Dermis blood vessel endothelial cell (primary cell): ENCODE data around the gene BICRAL. TPM values are rescaled to one million over a fixed set of nuclear protein-coding genes. Genes with fewer than 3 reads are reported as not detected.
"Not testable (repeated sequence)": the region's sequence is repeated elsewhere in the genome, so short reads cannot be mapped to it uniquely, and the experiment has no call there.

Experiments
- DNase-seq: peaks from one replicate; pipeline ENCODE4 v3.0.0; 2010
- total RNA-seq: library from RNA; depleted of rRNA; stranded (reverse); fragments of >200 nt; gene quantifications from 2 replicates; pipeline ENCODE4 v1.2.3, GENCODE V29; 2014

BICRAL gene
- total RNA-seq, 1 donor from 2014 or later = 4.9 TPM

GRCh38 chr6:42791706-42792320 is 10.0 kb downstream of the BICRAL start:
- no peak for DNase-seq

- no peak for DNase-seq
Measured at GRCh38 chr6:42795651-42796050, 13.8 kb downstream of the BICRAL start.

DNA sequence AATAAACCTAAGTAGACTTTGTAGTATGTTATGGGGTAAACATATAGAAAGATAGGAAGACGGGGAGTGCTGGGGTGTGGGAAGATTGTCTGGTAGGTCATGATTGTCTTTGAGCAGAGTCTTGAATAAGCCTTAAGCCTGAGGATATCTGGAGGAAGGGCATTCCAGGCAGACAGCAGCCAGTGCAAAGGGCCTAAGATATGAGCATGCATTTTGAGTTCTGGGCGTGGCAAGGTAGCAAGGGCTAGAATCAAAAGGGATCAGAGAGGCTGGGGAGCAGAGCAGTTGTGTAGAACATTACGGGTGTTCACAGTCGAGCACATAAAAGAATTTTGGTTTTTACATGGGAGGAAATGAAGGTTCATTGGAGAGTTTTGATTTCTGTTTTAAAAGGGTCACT is 14.3 kb downstream of the BICRAL start:
- DNase-seq = no peak

- not testable (repeated sequence) for DNase-seq
Measured at GRCh38 chr6:42797696-42798095, 15.8 kb downstream of the BICRAL start.

- no peak for DNase-seq
Measured at GRCh38 chr6:42805297-42805861, 23.5 kb downstream of the BICRAL start.

DNA sequence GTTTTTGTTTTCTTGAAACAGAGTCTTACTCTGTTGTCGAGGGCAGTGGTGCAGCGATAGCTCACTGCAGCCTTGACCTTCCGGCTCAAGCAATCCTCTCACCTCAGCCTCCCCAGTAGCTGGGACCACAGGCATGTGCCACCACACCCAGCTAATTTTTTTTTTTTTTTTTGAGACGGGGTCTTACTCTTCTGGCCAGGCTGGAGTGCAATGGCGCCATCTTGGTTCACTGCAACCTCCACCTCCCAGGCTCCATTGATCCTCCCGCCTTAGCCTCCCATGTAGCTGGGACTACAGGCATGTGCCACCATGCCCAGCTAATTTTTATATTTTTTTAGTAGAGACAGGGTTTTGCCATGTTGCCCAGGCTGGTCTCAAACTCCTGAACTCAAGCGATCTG is 24.5 kb downstream of the BICRAL start:
- DNase-seq = not testable (repeated sequence)

DNA sequence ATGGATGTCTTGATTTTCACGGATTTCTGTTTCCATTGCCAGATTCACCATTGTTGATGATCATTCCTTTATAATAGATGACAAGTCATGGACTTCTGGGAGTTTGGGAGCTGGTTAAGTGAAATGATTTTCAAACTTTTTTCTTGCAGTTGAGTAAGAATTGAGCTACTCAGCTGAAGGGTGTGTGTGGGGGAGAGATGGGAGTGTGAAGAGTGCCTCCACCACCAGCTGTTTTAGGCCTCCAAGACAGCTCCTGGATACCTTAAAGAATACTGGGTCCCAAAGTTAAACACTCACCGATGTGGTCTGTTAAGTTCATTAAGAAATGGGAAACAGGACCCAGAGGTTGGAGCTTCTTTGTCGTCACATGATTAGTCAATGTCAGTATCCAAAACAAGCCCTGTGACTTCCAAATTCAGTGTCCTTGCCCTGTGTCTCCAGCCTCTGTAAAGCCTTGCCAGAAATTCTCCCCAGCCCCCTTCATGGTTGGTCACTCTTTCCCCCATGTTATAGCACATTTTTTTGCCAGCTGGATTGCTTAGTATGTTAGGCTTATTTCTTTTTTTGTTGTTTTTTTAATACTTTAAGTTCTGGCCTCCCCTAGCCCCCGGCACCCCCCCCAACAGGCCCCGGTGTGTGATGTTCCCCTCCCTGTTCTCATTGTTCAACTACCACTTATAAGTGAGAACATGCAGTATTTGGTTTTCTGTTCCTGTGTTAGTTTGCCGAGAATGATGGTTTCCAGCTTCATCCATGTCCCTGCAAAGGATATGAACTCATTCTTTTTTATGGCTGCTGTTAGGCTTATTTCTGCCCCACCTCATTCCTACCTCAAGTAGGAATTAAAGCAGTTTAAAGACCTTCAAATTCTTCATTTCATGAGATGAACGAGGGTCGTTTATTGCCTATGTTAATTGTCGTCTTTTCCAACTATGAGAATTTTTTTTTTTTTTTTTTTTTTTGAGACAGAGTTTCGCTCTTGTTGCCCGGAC is 26.9 kb downstream of the BICRAL start:
- DNase-seq = no peak

DNA sequence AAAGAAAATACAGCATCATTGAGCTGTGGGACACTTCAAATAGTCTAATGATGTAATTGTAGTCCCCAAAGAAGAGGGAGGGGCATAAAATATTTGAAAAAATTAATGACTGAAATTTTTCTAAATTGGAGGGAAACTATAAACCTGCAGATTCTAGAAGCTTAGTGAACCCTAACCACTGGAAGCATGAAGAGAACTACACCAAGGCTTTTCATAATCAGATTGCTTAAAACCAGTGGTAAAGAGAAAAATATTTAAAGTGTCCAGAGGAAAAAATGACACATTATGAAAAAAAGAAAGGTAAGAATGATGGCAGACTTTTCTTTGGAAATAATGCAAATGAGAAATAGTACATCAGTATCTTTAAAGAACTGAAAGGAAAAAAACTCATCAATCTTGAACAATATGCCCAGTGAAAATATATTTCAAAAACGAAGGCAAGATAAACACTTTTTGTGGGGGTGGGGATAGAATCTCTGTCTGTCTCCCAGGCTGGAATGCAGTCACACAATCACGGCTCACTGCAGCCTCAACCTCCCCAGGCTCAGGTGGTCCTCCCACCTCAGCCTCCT is 31.3 kb downstream of the BICRAL start:
- DNase-seq = no peak

GRCh38 chr6:42813906-42814444 is 32.1 kb downstream of the BICRAL start:
- DNase-seq = no peak

- not testable (repeated sequence) for DNase-seq
Measured at GRCh38 chr6:42815726-42816125, 33.9 kb downstream of the BICRAL start.

GRCh38 chr6:42817907-42818306 is 36.1 kb downstream of the BICRAL start:
- no peak for DNase-seq

DNA sequence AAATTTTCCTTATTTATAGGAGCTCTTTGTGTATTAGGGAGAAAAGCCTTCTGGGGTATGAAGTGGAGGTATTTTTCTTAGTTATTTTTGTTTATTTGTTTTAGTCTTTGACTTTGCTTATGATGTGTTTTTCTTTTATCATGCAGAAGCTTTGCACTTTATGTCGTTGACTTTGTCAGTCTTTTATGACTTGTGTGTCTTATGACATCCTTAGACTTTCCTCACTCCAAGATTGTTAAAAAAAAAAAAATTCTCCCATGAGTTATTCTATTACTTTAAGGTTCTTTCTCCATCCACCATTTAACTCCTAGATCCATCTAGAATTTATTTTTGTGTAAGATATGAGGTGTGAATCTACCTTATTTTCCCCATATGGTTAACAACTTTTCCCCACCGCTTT is 36.6 kb downstream of the BICRAL start:
- no peak for DNase-seq

- DNase-seq = no peak
Measured at GRCh38 chr6:42818878-42819277, 37.0 kb downstream of the BICRAL start.

GRCh38 chr6:42819803-42820511 is 38.1 kb downstream of the BICRAL start:
- DNase-seq = no peak

- no peak for DNase-seq
Measured at GRCh38 chr6:42820512-42821340, 38.9 kb downstream of the BICRAL start.

GRCh38 chr6:42821341-42821668 is 39.5 kb downstream of the BICRAL start:
- DNase-seq = no peak

- DNase-seq = no peak
Measured at GRCh38 chr6:42821846-42822245, 40.0 kb downstream of the BICRAL start.

DNA sequence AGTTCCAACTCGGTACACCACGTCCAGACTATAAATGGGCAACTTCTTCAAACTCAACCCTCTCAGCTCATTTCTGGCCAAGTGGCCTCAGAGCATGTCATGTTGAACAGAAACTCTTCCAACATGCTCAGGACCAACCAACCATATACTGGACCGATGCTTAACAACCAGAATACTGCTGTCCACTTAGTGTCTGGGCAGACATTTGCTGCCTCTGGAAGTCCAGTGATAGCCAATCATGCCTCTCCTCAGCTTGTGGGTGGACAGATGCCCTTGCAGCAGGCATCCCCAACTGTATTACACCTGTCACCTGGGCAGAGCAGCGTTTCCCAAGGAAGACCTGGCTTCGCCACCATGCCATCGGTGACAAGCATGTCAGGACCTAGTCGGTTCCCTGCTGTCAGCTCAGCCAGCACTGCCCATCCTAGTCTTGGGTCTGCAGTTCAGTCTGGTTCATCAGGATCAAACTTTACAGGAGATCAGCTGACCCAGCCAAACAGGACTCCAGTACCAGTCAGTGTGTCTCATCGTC is 47.8 kb downstream of the BICRAL start:
- DNase-seq = no peak

- no peak for DNase-seq
Measured at GRCh38 chr6:42831237-42831636, 49.4 kb downstream of the BICRAL start.

- no peak for DNase-seq
Measured at GRCh38 chr6:42834056-42834455, 52.2 kb downstream of the BICRAL start.
